Limb (tissue), 2 donors: ENCODE results near the gene TRAPPC3.

Source experiments
- DNase-seq, 2 donors: peaks; one replicate each; pipeline ENCODE4 v3.0.0-alpha.2; 2016; ENCODE audit errors: extremely low spot score in 2 of 2

TRAPPC3 gene

GRCh38 chr1:36126797-36127500 is 22.3 kb downstream of the TRAPPC3 start:
- DNase-seq = no peak

GRCh38 chr1:36126005-36126716 is 23.1 kb downstream of the TRAPPC3 start:
- no peak for DNase-seq

GRCh38 chr1:36125129-36125991 is 23.9 kb downstream of the TRAPPC3 start, which contains the start of gene COL8A2:
COL8A2 (minus strand) TSS chr1:36125222; CDS start chr1:36100242, 24,980 bp downstream.
- peak in 1 of 2 donors; percentile 70 for DNase-seq

- DNase-seq = no peak
Observed at GRCh38 chr1:36124404-36125128, 24.7 kb downstream of the TRAPPC3 start.

GRCh38 chr1:36123356-36123755 is 25.9 kb downstream of the TRAPPC3 start:
- DNase-seq = no peak

- DNase-seq = no peak
Observed at GRCh38 chr1:36122062-36123030, 26.9 kb downstream of the TRAPPC3 start.

- no peak for DNase-seq
Observed at GRCh38 chr1:36119456-36119855, 29.8 kb downstream of the TRAPPC3 start.

GRCh38 chr1:36118447-36119204 is 30.7 kb downstream of the TRAPPC3 start:
- no peak for DNase-seq

- DNase-seq = peak in 1 of 2 donors; percentile 51
Observed at GRCh38 chr1:36116901-36117300, 32.4 kb downstream of the TRAPPC3 start.

GRCh38 chr1:36115931-36116330 is 33.4 kb downstream of the TRAPPC3 start:
- no peak for DNase-seq

GRCh38 chr1:36115200-36115669 is 34.1 kb downstream of the TRAPPC3 start:
- DNase-seq = peak; percentile 65 to 79

- no peak for DNase-seq
Observed at GRCh38 chr1:36114371-36114770, 34.9 kb downstream of the TRAPPC3 start.

GRCh38 chr1:36112823-36113222 is 36.5 kb downstream of the TRAPPC3 start:
- DNase-seq = no peak

- no peak for DNase-seq
Observed at GRCh38 chr1:36111151-36111550, 38.1 kb downstream of the TRAPPC3 start.

- DNase-seq = no peak
Observed at GRCh38 chr1:36109041-36109679, 40.1 kb downstream of the TRAPPC3 start.

- peak in 1 of 2 donors; percentile 56 for DNase-seq
Observed at GRCh38 chr1:36108314-36108713, 41.0 kb downstream of the TRAPPC3 start.

- no peak for DNase-seq
Observed at GRCh38 chr1:36107394-36107793, 41.9 kb downstream of the TRAPPC3 start.

GRCh38 chr1:36106269-36106668 is 43.0 kb downstream of the TRAPPC3 start:
- DNase-seq = no peak

GRCh38 chr1:36101546-36101945 is 47.7 kb downstream of the TRAPPC3 start:
- DNase-seq = no peak
